Measurements from ENCODE around the gene PIP4P1.

Gene PIP4P1

DNA sequence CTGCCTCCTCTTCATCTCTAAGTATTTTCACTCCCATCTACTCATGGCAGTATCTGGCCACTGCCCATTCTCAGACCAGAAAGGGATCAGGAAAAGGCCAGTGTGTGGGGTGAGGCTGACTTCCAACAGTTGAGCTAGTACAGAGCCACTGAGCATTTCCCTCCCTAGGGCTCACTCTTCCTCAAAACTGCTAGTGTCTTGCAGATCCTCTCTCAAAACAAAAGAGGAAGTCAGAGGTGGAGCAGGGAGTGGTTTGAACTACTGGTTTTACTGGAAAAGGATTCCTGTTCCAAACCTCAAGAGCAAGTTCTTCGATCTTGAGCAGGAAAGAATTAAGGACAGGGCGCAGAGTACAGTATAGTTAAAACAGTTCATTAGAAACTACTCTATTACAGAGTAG lies 32.4 kb upstream of the PIP4P1 start:
- no peak overlapping the region for H3K4me3 ChIP-seq (ENCODE audit: low read depth in 1 of 2, low read length in 2 of 2)
- H3K27ac ChIP-seq (ENCODE audit: low read length), result no peak overlapping the region
- no peaks in the 10 kb centered on the region for H3K36me3 ChIP-seq (ENCODE audit: control insufficient read depth in 1 of 2, insufficient read depth in 2 of 2, low read length in 2 of 2)
- no peaks in the 10 kb centered on the region for H3K27me3 ChIP-seq (ENCODE audit: low read depth, low read length)
- H3K9me3 ChIP-seq (ENCODE audit: control insufficient read depth in 1 of 2, low read length in 2 of 2), result no peaks in the 10 kb centered on the region
- no peaks in the 10 kb centered on the region for H3K4me1 ChIP-seq (ENCODE audit: control insufficient read depth in 1 of 2, insufficient read depth in 2 of 2, low read length in 2 of 2)

DNA sequence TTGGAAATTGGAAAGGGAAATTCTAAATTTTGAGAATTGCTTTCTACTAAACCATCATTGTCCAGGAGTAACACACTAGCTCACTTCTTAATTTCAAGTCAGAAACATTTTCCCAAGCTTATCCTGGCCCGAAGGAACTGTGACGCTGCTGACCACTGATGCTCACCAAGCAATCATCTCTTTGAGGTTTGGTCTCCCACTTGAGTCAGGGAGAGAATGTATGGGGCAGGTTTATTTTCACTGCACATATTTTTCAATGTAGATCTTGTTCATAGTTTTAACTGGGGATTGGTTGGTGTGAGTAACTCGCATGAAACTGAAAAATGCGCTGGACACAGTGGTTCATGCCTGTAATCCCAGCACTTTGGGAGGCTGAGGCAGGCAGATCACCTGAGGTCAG lies 31.3 kb upstream of the PIP4P1 start:
- no peaks in the 10 kb centered on the region for H3K27me3 ChIP-seq (ENCODE audit: low read depth, low read length)
- no peaks in the 10 kb centered on the region for H3K36me3 ChIP-seq (ENCODE audit: control insufficient read depth in 1 of 2, insufficient read depth in 2 of 2, low read length in 2 of 2)
- H3K9me3 ChIP-seq (ENCODE audit: control insufficient read depth in 1 of 2, low read length in 2 of 2), result no peaks in the 10 kb centered on the region
- H3K4me1 ChIP-seq (ENCODE audit: control insufficient read depth in 1 of 2, insufficient read depth in 2 of 2, low read length in 2 of 2), result no peaks in the 10 kb centered on the region
- H3K27ac ChIP-seq (ENCODE audit: low read length), result no peak overlapping the region
- H3K4me3 ChIP-seq (ENCODE audit: low read depth in 1 of 2, low read length in 2 of 2), result no peak overlapping the region

DNA sequence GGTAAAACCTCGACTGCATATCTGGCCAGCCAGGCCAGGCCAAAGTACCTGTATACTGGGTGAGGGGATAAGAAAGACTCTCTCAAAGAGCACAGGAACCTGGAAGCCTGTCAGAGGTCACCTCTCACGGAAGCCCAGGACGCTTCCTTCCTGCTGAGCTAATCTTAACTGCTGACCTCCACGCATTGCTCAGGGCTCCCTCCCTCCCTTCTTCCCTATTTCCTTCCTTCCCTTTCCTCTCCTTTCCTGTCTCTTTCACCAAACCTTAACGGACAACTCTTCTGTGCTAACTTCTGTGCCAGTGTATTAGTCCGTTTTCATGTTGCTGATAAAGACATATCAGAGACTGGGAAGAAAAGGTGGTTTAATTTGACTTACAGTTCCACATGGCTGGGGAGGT lies 29.3 kb upstream of the PIP4P1 start:
- H3K9me3 ChIP-seq (ENCODE audit: control insufficient read depth in 1 of 2, low read length in 2 of 2), result no peaks in the 10 kb centered on the region
- H3K27me3 ChIP-seq (ENCODE audit: low read depth, low read length), result no peaks in the 10 kb centered on the region
- no peaks in the 10 kb centered on the region for H3K36me3 ChIP-seq (ENCODE audit: control insufficient read depth in 1 of 2, insufficient read depth in 2 of 2, low read length in 2 of 2)
- H3K4me1 ChIP-seq (ENCODE audit: control insufficient read depth in 1 of 2, insufficient read depth in 2 of 2, low read length in 2 of 2), result no peaks in the 10 kb centered on the region
- no peak overlapping the region for H3K27ac ChIP-seq (ENCODE audit: low read length)
- no peak overlapping the region for H3K4me3 ChIP-seq (ENCODE audit: low read depth in 1 of 2, low read length in 2 of 2)

DNA sequence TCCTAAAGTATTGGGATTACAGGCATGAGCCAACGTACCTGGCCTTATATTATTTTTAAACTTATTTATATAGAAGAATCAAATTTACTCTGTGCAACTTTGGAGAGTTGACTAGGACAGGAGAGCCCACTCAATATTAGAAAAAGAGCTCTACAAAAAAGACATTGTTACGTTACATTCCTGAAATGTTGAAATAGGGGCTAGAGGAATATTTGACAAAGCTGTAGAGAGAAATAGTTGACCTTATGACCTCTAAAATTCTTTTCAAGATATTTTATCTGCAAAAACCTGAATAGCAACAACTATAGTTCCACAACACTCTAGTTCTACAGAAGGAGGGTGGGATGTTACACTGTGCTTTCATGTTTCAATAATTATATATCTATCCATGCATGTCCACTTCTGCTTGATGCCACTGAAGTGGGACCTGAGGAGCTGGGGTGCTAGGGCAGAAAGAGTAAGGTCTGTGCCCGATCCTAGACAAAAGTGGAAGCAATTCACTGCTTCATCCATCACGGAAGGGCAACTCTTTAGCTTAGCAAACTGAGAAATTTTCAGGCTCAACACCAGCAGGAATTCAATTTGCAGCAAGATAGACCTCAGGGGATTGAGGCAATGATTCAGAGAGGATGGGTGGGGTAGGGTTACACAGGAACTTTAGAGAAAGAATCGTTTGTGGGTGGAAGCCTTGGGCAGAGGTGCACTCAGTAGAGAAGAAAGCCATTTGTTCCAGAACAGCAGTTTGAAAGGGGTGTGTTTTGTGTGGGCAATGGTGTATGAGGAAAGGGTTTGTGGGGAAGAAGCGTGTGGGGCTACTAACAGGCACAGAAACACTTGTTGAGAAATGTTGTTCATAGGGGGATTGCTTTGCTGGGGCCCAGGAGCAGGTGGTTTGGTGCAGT lies 28.1 kb upstream of the PIP4P1 start:
- no peak overlapping the region for H3K27ac ChIP-seq (ENCODE audit: low read length)

DNA sequence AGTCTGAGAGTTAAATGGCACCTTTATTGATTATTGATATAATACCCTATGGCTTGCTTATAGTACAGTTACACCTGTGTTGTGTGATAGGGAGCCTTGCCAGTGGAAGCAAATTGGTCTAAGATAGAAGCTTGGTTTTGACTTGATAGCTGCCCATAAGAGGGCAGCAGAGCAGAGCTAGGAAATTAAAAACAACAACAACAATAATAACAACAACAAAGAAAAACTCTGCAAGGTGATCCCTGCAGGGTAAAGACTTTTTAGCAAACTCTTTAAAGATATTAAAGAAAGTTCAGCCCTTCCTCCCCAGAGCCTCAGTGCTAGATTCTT lies 26.1 kb upstream of the PIP4P1 start:
- Histone ChIP-seq H3K4me1 (ENCODE audit: control insufficient read depth in 1 of 2, insufficient read depth in 2 of 2, low read length in 2 of 2) (no peaks in the 10 kb centered on the region), H3K4me3 (ENCODE audit: low read depth in 1 of 2, low read length in 2 of 2) (no peak overlapping the region), H3K27ac (ENCODE audit: low read length) (no peak overlapping the region), H3K36me3 (ENCODE audit: control insufficient read depth in 1 of 2, insufficient read depth in 2 of 2, low read length in 2 of 2) (no peaks in the 10 kb centered on the region), H3K9me3 (ENCODE audit: control insufficient read depth in 1 of 2, low read length in 2 of 2) (no peaks in the 10 kb centered on the region), H3K27me3 (ENCODE audit: low read depth, low read length) (no peaks in the 10 kb centered on the region)

More for the DNA sequence above, 28.1 kb upstream of the PIP4P1 start:
- Histone ChIP-seq H3K27me3 (ENCODE audit: low read depth, low read length) (no peaks in the 10 kb centered on the region), H3K36me3 (ENCODE audit: control insufficient read depth in 1 of 2, insufficient read depth in 2 of 2, low read length in 2 of 2) (no peaks in the 10 kb centered on the region), H3K9me3 (ENCODE audit: control insufficient read depth in 1 of 2, low read length in 2 of 2) (no peaks in the 10 kb centered on the region), H3K4me1 (ENCODE audit: control insufficient read depth in 1 of 2, insufficient read depth in 2 of 2, low read length in 2 of 2) (no peaks in the 10 kb centered on the region), H3K4me3 (ENCODE audit: low read depth in 1 of 2, low read length in 2 of 2) (no peak overlapping the region)

DNA sequence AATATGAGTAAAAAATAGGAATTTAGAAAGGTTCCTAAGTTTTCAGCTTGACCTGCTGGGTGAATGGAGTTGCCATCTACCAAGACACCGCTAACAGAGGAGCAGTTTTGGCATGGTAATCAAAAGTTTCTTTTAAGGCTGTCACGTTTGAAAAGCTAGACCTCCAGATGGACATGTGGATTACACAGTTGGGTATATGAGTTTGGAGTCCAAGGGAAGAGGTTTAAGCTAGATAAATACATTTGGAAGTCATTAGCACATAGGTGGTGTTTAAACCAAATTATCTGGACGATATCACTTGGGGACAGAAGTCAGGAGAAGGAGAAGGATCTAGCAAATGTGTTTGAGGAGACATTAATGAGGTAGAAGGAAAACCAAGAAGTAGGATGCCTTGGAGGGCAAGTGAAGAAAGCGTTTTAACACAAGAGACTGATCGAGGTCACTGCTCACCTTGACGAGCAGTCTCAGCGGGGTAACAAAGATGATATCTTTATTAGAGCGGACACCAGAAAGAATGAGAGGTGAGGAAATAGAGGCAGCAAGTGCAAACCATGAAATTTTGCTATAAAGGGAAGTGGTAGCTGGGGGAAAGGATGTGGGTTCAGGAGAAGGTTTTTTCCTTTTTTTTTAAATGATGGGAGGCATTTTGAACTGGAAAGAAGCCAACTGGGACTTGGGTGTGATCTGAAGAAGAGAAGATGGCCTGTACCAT lies 25.6 kb upstream of the PIP4P1 start:
- no peaks in the 10 kb centered on the region for H3K9me3 ChIP-seq (ENCODE audit: control insufficient read depth in 1 of 2, low read length in 2 of 2)
- no peak overlapping the region for H3K27ac ChIP-seq (ENCODE audit: low read length)
- no peak overlapping the region for H3K4me3 ChIP-seq (ENCODE audit: low read depth in 1 of 2, low read length in 2 of 2)
- H3K27me3 ChIP-seq (ENCODE audit: low read depth, low read length), result no peaks in the 10 kb centered on the region
- H3K4me1 ChIP-seq (ENCODE audit: control insufficient read depth in 1 of 2, insufficient read depth in 2 of 2, low read length in 2 of 2), result no peaks in the 10 kb centered on the region
- no peaks in the 10 kb centered on the region for H3K36me3 ChIP-seq (ENCODE audit: control insufficient read depth in 1 of 2, insufficient read depth in 2 of 2, low read length in 2 of 2)

DNA sequence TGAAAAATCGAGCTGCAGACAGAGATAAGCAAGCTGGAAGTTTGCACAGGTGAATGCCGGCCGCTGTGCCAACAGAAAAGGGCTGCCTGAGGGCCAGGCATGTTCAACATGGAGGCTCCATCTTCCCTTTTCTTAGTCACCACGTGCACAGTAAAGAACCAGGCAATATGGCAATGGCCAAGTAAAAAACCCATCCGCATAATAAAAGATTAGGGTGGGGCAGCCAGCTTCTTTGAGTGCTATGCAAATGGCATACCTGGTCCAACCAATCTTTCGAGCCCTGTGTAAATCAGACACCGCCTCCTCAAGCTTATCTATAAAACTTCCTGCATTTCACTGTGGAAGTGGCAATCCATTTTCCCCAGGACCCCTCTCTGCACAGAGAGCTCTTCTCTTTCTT lies 24.7 kb upstream of the PIP4P1 start:
- no peaks in the 10 kb centered on the region for H3K9me3 ChIP-seq (ENCODE audit: control insufficient read depth in 1 of 2, low read length in 2 of 2)
- no peaks in the 10 kb centered on the region for H3K36me3 ChIP-seq (ENCODE audit: control insufficient read depth in 1 of 2, insufficient read depth in 2 of 2, low read length in 2 of 2)
- no peak overlapping the region for H3K27ac ChIP-seq (ENCODE audit: low read length)
- no peaks in the 10 kb centered on the region for H3K4me1 ChIP-seq (ENCODE audit: control insufficient read depth in 1 of 2, insufficient read depth in 2 of 2, low read length in 2 of 2)
- no peaks in the 10 kb centered on the region for H3K27me3 ChIP-seq (ENCODE audit: low read depth, low read length)
- no peak overlapping the region for H3K4me3 ChIP-seq (ENCODE audit: low read depth in 1 of 2, low read length in 2 of 2)

DNA sequence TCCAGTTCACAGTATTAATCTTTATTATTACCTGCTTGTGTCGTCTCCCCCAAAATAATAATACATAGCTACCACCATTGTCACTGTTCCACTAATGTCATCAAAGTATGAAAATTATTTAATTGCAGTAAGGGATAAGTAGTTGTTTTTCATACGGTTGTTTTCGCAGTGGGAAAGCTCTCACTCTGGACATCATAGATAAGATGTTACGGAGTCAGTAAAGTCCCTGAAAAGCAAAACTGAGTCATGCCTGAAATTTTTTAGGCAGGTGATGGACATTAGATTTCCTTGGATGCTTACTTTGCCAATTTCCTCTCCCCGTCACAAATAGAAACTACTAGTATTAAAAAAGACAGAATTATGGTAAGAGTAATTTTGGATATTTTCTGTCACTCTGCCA lies 21.1 kb upstream of the PIP4P1 start:
- H3K36me3 ChIP-seq (ENCODE audit: control insufficient read depth in 1 of 2, insufficient read depth in 2 of 2, low read length in 2 of 2), result peaks cover 0 to 7% of the 10 kb centered on the region in 2 donors
- no peak overlapping the region for H3K27ac ChIP-seq (ENCODE audit: low read length)
- peaks cover 0 to 4% of the 10 kb centered on the region in 2 donors for H3K4me1 ChIP-seq (ENCODE audit: control insufficient read depth in 1 of 2, insufficient read depth in 2 of 2, low read length in 2 of 2)
- no peaks in the 10 kb centered on the region for H3K9me3 ChIP-seq (ENCODE audit: control insufficient read depth in 1 of 2, low read length in 2 of 2)
- H3K27me3 ChIP-seq (ENCODE audit: low read depth, low read length), result no peaks in the 10 kb centered on the region
- no peak overlapping the region for H3K4me3 ChIP-seq (ENCODE audit: low read depth in 1 of 2, low read length in 2 of 2)

DNA sequence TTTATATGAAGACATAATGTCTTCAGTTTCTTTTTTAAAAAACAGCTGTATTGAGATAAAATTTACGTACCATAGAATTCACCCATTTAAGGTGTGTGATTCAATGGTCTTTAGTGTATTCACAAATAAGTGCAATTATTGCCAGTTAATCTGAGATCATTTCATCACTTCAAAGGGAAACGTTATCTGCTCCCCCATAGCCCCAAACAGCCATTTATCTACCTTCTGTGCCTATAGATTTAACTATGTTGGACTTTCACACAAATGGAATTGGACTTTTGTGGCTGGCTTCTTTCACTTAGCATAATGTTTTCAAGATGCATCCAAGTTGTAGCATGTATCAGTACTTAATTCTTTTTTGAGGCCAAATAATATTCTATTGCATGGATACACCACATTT lies 17.7 kb upstream of the PIP4P1 start:
- Histone ChIP-seq H3K27ac (ENCODE audit: low read length) (no peak overlapping the region), H3K4me1 (ENCODE audit: control insufficient read depth in 1 of 2, insufficient read depth in 2 of 2, low read length in 2 of 2) (peaks cover 0 to 14% of the 10 kb centered on the region in 2 donors), H3K36me3 (ENCODE audit: control insufficient read depth in 1 of 2, insufficient read depth in 2 of 2, low read length in 2 of 2) (peaks cover 20 to 39% of the 10 kb centered on the region in 2 donors), H3K4me3 (ENCODE audit: low read depth in 1 of 2, low read length in 2 of 2) (no peak overlapping the region), H3K27me3 (ENCODE audit: low read depth, low read length) (no peaks in the 10 kb centered on the region), H3K9me3 (ENCODE audit: control insufficient read depth in 1 of 2, low read length in 2 of 2) (no peaks in the 10 kb centered on the region)

DNA sequence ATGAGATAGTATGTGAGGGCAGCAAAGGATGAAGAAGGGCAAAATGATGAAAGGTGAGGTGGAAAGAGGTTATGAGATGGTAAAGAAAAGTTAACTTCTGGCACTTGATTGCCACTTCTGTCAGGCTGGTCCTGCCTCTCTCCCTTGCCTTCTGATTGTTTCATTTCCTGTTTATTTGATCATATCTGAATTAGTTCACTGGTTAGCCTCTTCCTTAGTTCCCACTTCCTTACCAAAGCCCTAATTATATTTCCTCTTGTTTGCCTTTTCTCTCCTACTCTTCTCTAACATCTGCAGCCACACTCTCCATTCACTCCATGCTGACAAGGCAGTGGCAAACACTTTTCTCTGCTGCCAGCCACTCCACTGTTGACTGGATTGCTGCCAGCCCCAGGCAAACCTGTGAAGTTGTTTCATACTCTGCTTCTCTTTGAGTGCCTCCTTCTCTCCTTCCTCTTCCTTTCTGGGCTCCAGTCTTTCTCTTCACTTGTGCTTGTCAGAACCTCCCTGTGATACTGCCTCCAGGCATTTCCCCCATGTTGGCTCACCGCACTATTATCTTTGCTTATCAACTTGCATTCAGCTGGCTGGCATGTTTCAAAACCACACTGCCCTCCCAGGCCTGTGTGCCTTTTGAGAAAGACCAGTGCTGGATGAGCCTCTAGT lies 16.1 kb upstream of the PIP4P1 start:
- peak overlapping the region; percentile 14 for H3K27ac ChIP-seq (ENCODE audit: low read length)

DNA sequence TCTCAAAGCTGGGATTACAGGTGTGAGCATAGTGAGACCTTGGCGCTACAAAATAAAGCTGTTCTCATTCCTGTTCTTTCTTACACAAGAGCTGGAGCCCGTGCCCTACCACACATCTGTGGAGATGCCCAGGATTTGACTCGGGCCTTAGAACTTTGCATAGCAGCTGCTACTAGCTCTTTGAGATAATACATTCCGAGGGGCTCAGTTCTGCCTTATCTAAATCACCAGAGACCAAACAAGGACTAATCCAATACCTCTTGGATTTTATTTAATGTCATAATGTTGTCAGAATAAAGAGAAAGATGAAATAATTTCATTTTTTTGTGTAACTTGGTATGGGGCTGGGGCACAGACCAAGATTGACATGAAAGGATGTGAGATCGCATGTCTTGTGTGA lies 15.5 kb upstream of the PIP4P1 start:
- Histone ChIP-seq H3K27me3 (ENCODE audit: low read depth, low read length) (no peaks in the 10 kb centered on the region), H3K9me3 (ENCODE audit: control insufficient read depth in 1 of 2, low read length in 2 of 2) (no peaks in the 10 kb centered on the region), H3K4me1 (ENCODE audit: control insufficient read depth in 1 of 2, insufficient read depth in 2 of 2, low read length in 2 of 2) (peaks cover 0 to 14% of the 10 kb centered on the region in 2 donors), H3K4me3 (ENCODE audit: low read depth in 1 of 2, low read length in 2 of 2) (no peak overlapping the region), H3K27ac (ENCODE audit: low read length) (no peak overlapping the region), H3K36me3 (ENCODE audit: control insufficient read depth in 1 of 2, insufficient read depth in 2 of 2, low read length in 2 of 2) (peaks cover 20 to 39% of the 10 kb centered on the region in 2 donors)

More for the DNA sequence above, 16.1 kb upstream of the PIP4P1 start:
- Histone ChIP-seq H3K36me3 (ENCODE audit: control insufficient read depth in 1 of 2, insufficient read depth in 2 of 2, low read length in 2 of 2) (peaks cover 20 to 39% of the 10 kb centered on the region in 2 donors), H3K27me3 (ENCODE audit: low read depth, low read length) (no peaks in the 10 kb centered on the region), H3K9me3 (ENCODE audit: control insufficient read depth in 1 of 2, low read length in 2 of 2) (no peaks in the 10 kb centered on the region), H3K4me3 (ENCODE audit: low read depth in 1 of 2, low read length in 2 of 2) (no peak overlapping the region), H3K4me1 (ENCODE audit: control insufficient read depth in 1 of 2, insufficient read depth in 2 of 2, low read length in 2 of 2) (peaks cover 0 to 14% of the 10 kb centered on the region in 2 donors)
